Esophagus muscularis mucosa (tissue), 4 donors: ENCODE data around the gene REC114. TPM values are rescaled to one million over a fixed set of nuclear protein-coding genes. Genes with fewer than 3 reads are reported as not detected.

ENCODE experiments used
- DNase-seq: peaks from one replicate; pipeline ENCODE4 v3.0.0-alpha.2; 2017; ENCODE audit errors: extremely low spot score
- H3K27ac ChIP-seq, 4 donors: fragments of 200-600 bp; sonication (generic); replicated peaks in 1 of 4; 1 replicate in 3 of 4; 2 replicates in 1 of 4; pipeline ENCODE4 v1.5.1; 2016 to 2019; ENCODE audit warnings: mild to moderate bottlenecking in 1 of 4
- H3K27me3 ChIP-seq, 4 donors: fragments of 200-600 bp; sonication (generic); one replicate each; pipeline versions ENCODE4 v1.5.1 to v1.6.0; 2016 to 2019
- H3K36me3 ChIP-seq, 4 donors: fragments of 200-600 bp; sonication (generic); one replicate each; pipeline ENCODE4 v1.5.1; 2016 to 2019
- H3K4me1 ChIP-seq, 4 donors: fragments of 200-600 bp; sonication (generic); one replicate each; pipeline ENCODE4 v1.5.1; 2016 to 2019
- H3K4me3 ChIP-seq, 4 donors: fragments of 200-600 bp; sonication (generic); 1 replicate in 2 of 4; 2 replicates in 2 of 4; pipeline ENCODE4 v1.5.1; 2016 to 2019; ENCODE audit warnings: mild to moderate bottlenecking in 4 of 4, moderate library complexity in 1 of 4
- H3K9me3 ChIP-seq, 4 donors: fragments of 200-600 bp; sonication (generic); 1 replicate in 3 of 4; 2 replicates in 1 of 4; pipeline ENCODE4 v1.5.1; 2016 to 2019
- EP300 ChIP-seq: sonication (generic); formaldehyde crosslinking; IDR thresholded peaks from one replicate; pipeline ENCODE4 v1.6.1; 2017; ENCODE audit warnings: antibody characterized with exemption
- POLR2A ChIP-seq: fragments of 450-650 bp; IDR thresholded peaks from one replicate; pipeline ENCODE4 v1.6.1; 2017; ENCODE audit warnings: antibody characterized with exemption, moderate library complexity, mild to moderate bottlenecking, low read depth
- POLR2AphosphoS5 ChIP-seq, 2 donors: sonication (generic); formaldehyde crosslinking; IDR thresholded peaks; one replicate each; pipeline ENCODE4 v1.6.1; 2017; ENCODE audit warnings: antibody characterized with exemption in 2 of 2
- WGBS: methylation state at CpG from one replicate; pipeline ENCODE4 v1.1.5; 2018; 5-methylcytosine and 5-hydroxymethylcytosine counted together
- intact Hi-C: fragments of 100-400 bp; cut with DNase I; formaldehyde crosslinking; loops from one replicate; pipeline ENCODE4 v1.15.1; 2023
- total RNA-seq, 4 donors: library from RNA; depleted of rRNA; stranded (reverse); fragments of >200 nt; gene quantifications; one replicate each; pipeline versions ENCODE4 v1.1.0 to v1.2.1, GENCODE V29; 2016
- TF ChIP-seq, protein P1 (sequence below), 3 experiments: fragments of 200-600 bp in 2 of 3; fragments of 450-650 bp in 1 of 3; sonication (generic) in 2 of 3; IDR thresholded peaks; one replicate each; pipeline ENCODE4 v1.5.1; 2017 to 2019; ENCODE audit warnings: antibody characterized with exemption in 3 of 3, mild to moderate bottlenecking in 2 of 3, moderate library complexity in 1 of 3

REC114 gene
- total RNA-seq, 4 donors from 2014 or later: not detected

DNA sequence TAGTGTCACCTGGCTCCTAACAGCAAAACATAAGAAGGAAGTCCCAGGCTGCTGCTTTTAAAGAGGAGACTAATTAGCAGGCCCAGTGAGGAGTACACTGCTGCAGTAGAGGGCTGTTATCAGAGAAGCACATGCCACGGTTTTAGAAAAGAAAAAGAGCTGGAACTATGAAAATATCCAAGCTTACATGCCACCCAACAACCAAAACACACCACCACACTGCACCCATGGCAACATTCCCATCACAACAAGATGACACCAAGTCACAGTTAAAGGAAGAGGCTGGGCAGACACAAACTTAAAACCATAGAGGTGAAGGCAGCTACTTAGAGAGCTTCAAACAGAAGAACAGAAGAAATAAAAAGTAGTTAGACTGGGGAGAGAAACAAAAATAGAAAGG is 153.2 kb downstream of the REC114 start:
- Histone ChIP-seq H3K4me3 (no peak overlapping the region), H3K4me1 (peaks cover 76 to 91% (median 85%) of the 10 kb centered on the region in 4 donors), H3K9me3 (no peaks in the 10 kb centered on the region), H3K36me3 (peaks cover 0 to 10% (median 7%) of the 10 kb centered on the region in 4 donors), H3K27ac (peak overlapping the region; percentile 50 to 81 (median 79)), H3K27me3 (no peaks in the 10 kb centered on the region)
- TF ChIP-seq POLR2A: no peak
- no peak for TF ChIP-seq POLR2AphosphoS5 (IDR thresholded peaks at IDR 0.05)
- TF ChIP-seq, protein P1, sequence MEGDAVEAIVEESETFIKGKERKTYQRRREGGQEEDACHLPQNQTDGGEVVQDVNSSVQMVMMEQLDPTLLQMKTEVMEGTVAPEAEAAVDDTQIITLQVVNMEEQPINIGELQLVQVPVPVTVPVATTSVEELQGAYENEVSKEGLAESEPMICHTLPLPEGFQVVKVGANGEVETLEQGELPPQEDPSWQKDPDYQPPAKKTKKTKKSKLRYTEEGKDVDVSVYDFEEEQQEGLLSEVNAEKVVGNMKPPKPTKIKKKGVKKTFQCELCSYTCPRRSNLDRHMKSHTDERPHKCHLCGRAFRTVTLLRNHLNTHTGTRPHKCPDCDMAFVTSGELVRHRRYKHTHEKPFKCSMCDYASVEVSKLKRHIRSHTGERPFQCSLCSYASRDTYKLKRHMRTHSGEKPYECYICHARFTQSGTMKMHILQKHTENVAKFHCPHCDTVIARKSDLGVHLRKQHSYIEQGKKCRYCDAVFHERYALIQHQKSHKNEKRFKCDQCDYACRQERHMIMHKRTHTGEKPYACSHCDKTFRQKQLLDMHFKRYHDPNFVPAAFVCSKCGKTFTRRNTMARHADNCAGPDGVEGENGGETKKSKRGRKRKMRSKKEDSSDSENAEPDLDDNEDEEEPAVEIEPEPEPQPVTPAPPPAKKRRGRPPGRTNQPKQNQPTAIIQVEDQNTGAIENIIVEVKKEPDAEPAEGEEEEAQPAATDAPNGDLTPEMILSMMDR (IDR thresholded peaks at IDR 0.05): no peak
- TF ChIP-seq EP300: no peak
- 14% methylated on average over 1 of the region's 1 CpG for WGBS
- intact Hi-C loops: no loop called here
- DNase-seq: no peak

DNA sequence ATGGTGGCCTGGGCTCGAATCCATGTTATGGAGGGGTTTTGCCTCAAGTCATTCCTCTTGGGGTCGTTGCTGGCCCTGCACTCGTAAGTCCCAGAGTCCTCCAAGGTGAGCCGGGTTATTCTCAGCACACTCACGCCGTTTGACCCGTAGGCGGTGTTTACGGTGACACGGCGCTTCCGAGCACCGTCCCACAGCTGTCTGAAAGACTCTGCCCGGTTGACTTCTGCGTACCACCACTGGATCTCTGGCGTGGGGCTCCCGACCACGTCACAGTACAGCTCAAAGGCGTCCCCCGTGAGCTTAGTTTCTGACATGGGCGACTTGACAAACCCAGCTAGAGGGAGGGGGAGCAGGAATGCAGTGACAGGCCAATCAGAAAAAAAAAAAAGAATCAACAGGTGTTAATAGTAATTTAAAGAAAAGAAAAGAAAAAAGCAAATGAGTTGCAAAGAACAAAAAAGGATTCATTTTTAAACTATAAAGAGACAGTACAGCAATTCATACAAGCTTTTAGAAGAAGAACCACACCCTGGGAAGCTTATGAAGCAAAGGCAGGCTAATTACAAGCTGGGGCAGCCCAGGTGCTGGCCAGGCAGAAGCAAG is 154.2 kb downstream of the REC114 start:
- 88% methylated on average over 21 of the region's 21 CpGs for WGBS
- no peaks in the 10 kb centered on the region for H3K27me3 ChIP-seq
- intact Hi-C loops: no loop called here
- H3K4me1 ChIP-seq: peaks cover 86 to 99% (median 95%) of the 10 kb centered on the region in 4 donors
- H3K4me3 ChIP-seq: no peak overlapping the region
- H3K27ac ChIP-seq: peak overlapping the region; percentile 50 to 81 (median 79)
- DNase-seq: no peak
- peaks cover 0 to under 1% (median under 1%) of the 10 kb centered on the region in 4 donors for H3K36me3 ChIP-seq
- H3K9me3 ChIP-seq: no peaks in the 10 kb centered on the region
- no peak for TF ChIP-seq POLR2A
- TF ChIP-seq POLR2AphosphoS5 (IDR thresholded peaks at IDR 0.05): no peak
- TF ChIP-seq, protein P1 (IDR thresholded peaks at IDR 0.05): no peak
- TF ChIP-seq EP300: no peak

DNA sequence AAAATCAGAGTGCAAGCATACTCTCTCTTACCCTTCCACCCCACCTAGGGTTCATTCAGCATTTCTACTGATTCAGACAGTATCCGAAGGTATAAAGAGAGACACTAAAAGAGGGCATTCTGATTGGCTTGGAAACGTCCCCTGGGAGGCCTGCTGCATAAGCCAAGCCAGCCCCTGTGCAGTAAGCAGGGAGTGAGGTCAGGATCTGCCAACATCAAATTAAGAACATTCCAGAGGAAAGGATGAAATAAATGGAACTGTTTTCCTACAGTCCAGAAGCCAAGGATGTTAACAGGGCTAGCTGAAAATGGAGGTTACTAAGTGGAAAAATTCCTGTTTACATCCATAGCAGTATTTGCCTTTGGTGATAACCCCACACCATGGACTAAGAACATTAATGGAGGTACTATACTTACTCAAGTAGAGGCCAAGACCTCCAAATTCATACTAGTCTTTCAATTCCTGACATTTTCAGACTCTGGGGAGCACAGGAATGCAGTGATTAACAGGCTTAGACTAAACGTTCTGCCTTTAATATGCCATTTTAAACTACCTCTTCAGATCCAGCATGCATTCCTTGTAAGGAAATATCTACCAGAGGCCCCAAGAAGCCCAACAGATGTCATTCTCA is 155.7 kb downstream of the REC114 start:
- Histone ChIP-seq H3K9me3 (no peaks in the 10 kb centered on the region), H3K27ac (peak overlapping the region; percentile 78 to 81 (median 80)), H3K4me3 (no peak overlapping the region), H3K27me3 (no peaks in the 10 kb centered on the region), H3K4me1 (peaks cover 96 to 100% (median 100%) of the 10 kb centered on the region in 4 donors), H3K36me3 (no peaks in the 10 kb centered on the region)
- no peak for DNase-seq
- TF ChIP-seq, protein P1 (IDR thresholded peaks at IDR 0.05): no peak
- no peak for TF ChIP-seq EP300
- no peak for TF ChIP-seq POLR2AphosphoS5 (IDR thresholded peaks at IDR 0.05)
- TF ChIP-seq POLR2A: no peak
- 32% methylated on average over 3 of the region's 3 CpGs for WGBS
- intact Hi-C loops: no loop called here

DNA sequence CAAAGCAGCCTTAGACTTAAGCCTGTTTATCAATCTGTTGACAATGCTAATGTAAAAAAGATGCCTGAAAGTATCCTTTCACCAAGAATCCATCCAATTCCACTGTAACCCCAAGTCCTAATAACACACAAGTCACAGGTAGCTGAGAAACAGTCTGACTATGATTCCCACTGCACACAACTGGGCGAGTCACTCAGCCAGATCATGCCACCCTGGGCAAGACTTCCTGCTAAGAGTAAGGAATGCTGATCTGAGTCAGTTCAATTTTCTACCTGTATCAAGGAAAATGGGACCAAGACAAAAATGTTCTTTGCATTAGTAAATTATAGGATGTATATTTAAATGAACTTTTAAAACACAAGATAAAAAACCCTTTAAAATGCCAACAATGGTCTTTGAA is 157.0 kb downstream of the REC114 start:
- H3K27ac ChIP-seq: peak overlapping the region; percentile 78 to 81 (median 80)
- DNase-seq: peak; percentile 10
- TF ChIP-seq EP300 (no peak), POLR2AphosphoS5 (IDR thresholded peaks at IDR 0.05) (no peak), POLR2A (no peak)
- TF ChIP-seq, protein P1 (IDR thresholded peaks at IDR 0.05): no peak
- 60% methylated on average over 1 of the region's 1 CpG for WGBS
- intact Hi-C loops: no loop called here
- peaks cover 90 to 100% (median 99%) of the 10 kb centered on the region in 4 donors for H3K4me1 ChIP-seq
- H3K4me3 ChIP-seq: no peak overlapping the region
- H3K27me3 ChIP-seq: no peaks in the 10 kb centered on the region
- H3K9me3 ChIP-seq: no peaks in the 10 kb centered on the region
- no peaks in the 10 kb centered on the region for H3K36me3 ChIP-seq
